ENCODE measurements around the gene PTGES2. TPM values are rescaled to one million over a fixed set of nuclear protein-coding genes. Genes with fewer than 3 reads are reported as not detected.
A peak's percentile ranks its signal among the peaks of the same experiment; 100 is the strongest.

PTGES2 gene
- total and polyA plus RNA-seq, 9 of the 15 experiments (the other 6 are each of a cell fraction or from before 2014, with no cell fraction given): 2.4 to 196 (median 90.1) TPM

GRCh38 chr9:128087262-128087661 is 40.3 kb downstream of the PTGES2 start (continued):
- TF ChIP-seq ZNF407 (IDR thresholded peaks at IDR 0.05; ENCODE audit: low read depth) (peak; percentile 66; the same call in 1 of the 2 replicates), ZFP36 (IDR thresholded peaks at IDR 0.05; ENCODE audit: low read depth, low read length, partially characterized antibody) (peak; percentile 63), SIN3A (IDR thresholded peaks at IDR 0.05; ENCODE audit: borderline replicate concordance in 2 of 2, control insufficient read depth in 1 of 2, low read depth in 2 of 2, low read length in 2 of 2) (no peak)
